Astrocyte (in vitro differentiated cells and primary cell): ENCODE data around the gene CYRIA. TPM values are rescaled to one million over a fixed set of nuclear protein-coding genes. Genes with fewer than 3 reads are reported as not detected.

Source experiments
- DNase-seq: peaks from one replicate; pipeline ENCODE4 v3.0.0-alpha.2; 2010; ENCODE audit warnings: low read depth
- FAIRE-seq: peaks from 2 replicates; lab custom pipeline; 2011; peaks lifted over from hg19 to GRCh38; lab: Jason Lieb, UNC
- H2AFZ ChIP-seq: 2 replicates; pipeline ENCODE4 v1.6.0; 2012; ENCODE audit warnings: low read depth, low read length, inconsistent platforms
- H3K27ac ChIP-seq: 2 replicates; pipeline ENCODE4 v1.5.1; 2011; ENCODE audit warnings: low read depth, low read length, inconsistent platforms
- H3K27me3 ChIP-seq: 2 replicates; pipeline ENCODE4 v1.6.0; 2011; ENCODE audit warnings: low read length, inconsistent platforms; ENCODE audit not compliant: insufficient read depth
- H3K36me3 ChIP-seq: 2 replicates; pipeline ENCODE4 v1.5.1; 2011; ENCODE audit warnings: low read length, inconsistent platforms; ENCODE audit not compliant: insufficient read depth
- H3K4me1 ChIP-seq: 2 replicates; pipeline ENCODE4 v1.5.1; 2011; ENCODE audit warnings: low read length, inconsistent platforms; ENCODE audit not compliant: insufficient read depth
- H3K4me2 ChIP-seq: 2 replicates; pipeline ENCODE4 v1.6.0; 2012; ENCODE audit warnings: low read length, inconsistent platforms
- H3K4me3 ChIP-seq: 2 replicates; pipeline ENCODE4 v1.5.1; 2011; ENCODE audit warnings: low read depth, mild to moderate bottlenecking, low read length, inconsistent platforms; ENCODE audit not compliant: insufficient read depth
- H3K79me2 ChIP-seq: 2 replicates; pipeline ENCODE4 v1.6.0; 2012; ENCODE audit warnings: mild to moderate bottlenecking, low read length, inconsistent platforms; ENCODE audit not compliant: insufficient read depth
- H3K9ac ChIP-seq: 2 replicates; pipeline ENCODE4 v1.6.0; 2012; ENCODE audit warnings: mild to moderate bottlenecking, low read length, inconsistent platforms
- H3K9me3 ChIP-seq: 2 replicates; pipeline ENCODE4 v1.5.1; 2012; ENCODE audit warnings: low read depth, mild to moderate bottlenecking, low read length, inconsistent platforms; ENCODE audit not compliant: insufficient read depth
- H4K20me1 ChIP-seq: 2 replicates; pipeline ENCODE4 v1.6.0; 2012; ENCODE audit warnings: low read length, inconsistent platforms; ENCODE audit not compliant: insufficient read depth
- H3K27ac Mint-ChIP-seq: one replicate; pipeline ENCODE4 v1.8.0; 2021; ENCODE audit warnings: mild to moderate bottlenecking, mixed read lengths; ENCODE audit not compliant: unreplicated experiment
- H3K27me3 Mint-ChIP-seq: one replicate; pipeline ENCODE4 v1.8.0; 2021; ENCODE audit warnings: low read depth, mixed read lengths; ENCODE audit not compliant: unreplicated experiment
- H3K36me3 Mint-ChIP-seq: one replicate; pipeline ENCODE4 v1.8.0; 2021; ENCODE audit warnings: low read depth, mixed read lengths; ENCODE audit not compliant: unreplicated experiment
- H3K4me1 Mint-ChIP-seq: one replicate; pipeline ENCODE4 v1.8.0; 2021; ENCODE audit warnings: low read depth, mixed read lengths; ENCODE audit not compliant: unreplicated experiment
- H3K4me3 Mint-ChIP-seq: one replicate; pipeline ENCODE4 v1.8.0; 2021; ENCODE audit warnings: mild to moderate bottlenecking, moderate library complexity, mixed read lengths; ENCODE audit not compliant: unreplicated experiment
- H3K9me3 Mint-ChIP-seq: one replicate; pipeline ENCODE4 v1.8.0; 2021; ENCODE audit warnings: mild to moderate bottlenecking, mixed read lengths; ENCODE audit not compliant: unreplicated experiment
- EZH2 ChIP-seq: IDR thresholded peaks from 2 replicates; pipeline ENCODE4 v1.6.1; 2012; ENCODE audit warnings: mild to moderate bottlenecking, low read length, inconsistent platforms; ENCODE audit not compliant: insufficient read depth
- total RNA-seq: library from RNA; stranded (reverse); gene quantifications from 2 replicates; pipeline ENCODE4 v1.2.1, GENCODE V29; 2021
- TF ChIP-seq, protein P1 (sequence below): IDR thresholded peaks from 2 replicates; pipeline ENCODE4 v1.5.1; 2011; ENCODE audit warnings: low read depth, mild to moderate bottlenecking, inconsistent platforms, low read length, moderate library complexity; ENCODE audit not compliant: insufficient read depth

The CYRIA gene
- total RNA-seq, 1 donor from 2014 or later = 4.9 TPM

DNA sequence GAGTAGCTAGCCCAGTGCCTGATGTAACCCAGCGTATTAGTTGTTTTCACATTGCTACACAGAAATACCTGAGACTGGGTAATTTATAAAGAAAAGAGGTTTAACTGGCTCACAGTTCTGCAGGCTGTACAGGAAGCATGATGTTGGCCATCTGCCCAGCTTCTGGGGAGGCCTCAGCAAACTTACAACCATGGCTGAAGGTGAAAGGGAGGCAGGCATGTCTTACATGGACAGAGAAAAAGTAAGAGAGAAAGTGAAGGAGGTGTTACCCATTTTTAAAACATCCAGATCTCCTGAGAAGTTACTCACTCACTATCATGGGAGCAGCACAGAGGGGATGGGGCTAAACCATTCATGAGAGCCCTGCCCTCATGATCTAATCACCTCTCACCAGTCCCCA, 6.1 kb upstream of the CYRIA start:
- DNase-seq (no peak), FAIRE-seq (no peak)
- Histone ChIP-seq H3K79me2 (no peaks in the 10 kb centered on the region), H3K27me3 (no peaks in the 10 kb centered on the region), H3K4me2 (no peak overlapping the region), H3K9ac (no peak overlapping the region), H3K9me3 (no peaks in the 10 kb centered on the region), H4K20me1 (no peaks in the 10 kb centered on the region), H3K27ac (no peak overlapping the region), H2AFZ (no peak overlapping the region), H3K4me1 (no peaks in the 10 kb centered on the region), H3K36me3 (no peaks in the 10 kb centered on the region), H3K4me3 (no peak overlapping the region)
- H3K27me3 Mint-ChIP-seq = no peaks in the 10 kb centered on the region
- H3K4me3 Mint-ChIP-seq = no peak overlapping the region
- H3K4me1 Mint-ChIP-seq = no peaks in the 10 kb centered on the region
- no peaks in the 10 kb centered on the region for H3K36me3 Mint-ChIP-seq
- TF ChIP-seq EZH2 = no peak
- TF ChIP-seq, protein P1, sequence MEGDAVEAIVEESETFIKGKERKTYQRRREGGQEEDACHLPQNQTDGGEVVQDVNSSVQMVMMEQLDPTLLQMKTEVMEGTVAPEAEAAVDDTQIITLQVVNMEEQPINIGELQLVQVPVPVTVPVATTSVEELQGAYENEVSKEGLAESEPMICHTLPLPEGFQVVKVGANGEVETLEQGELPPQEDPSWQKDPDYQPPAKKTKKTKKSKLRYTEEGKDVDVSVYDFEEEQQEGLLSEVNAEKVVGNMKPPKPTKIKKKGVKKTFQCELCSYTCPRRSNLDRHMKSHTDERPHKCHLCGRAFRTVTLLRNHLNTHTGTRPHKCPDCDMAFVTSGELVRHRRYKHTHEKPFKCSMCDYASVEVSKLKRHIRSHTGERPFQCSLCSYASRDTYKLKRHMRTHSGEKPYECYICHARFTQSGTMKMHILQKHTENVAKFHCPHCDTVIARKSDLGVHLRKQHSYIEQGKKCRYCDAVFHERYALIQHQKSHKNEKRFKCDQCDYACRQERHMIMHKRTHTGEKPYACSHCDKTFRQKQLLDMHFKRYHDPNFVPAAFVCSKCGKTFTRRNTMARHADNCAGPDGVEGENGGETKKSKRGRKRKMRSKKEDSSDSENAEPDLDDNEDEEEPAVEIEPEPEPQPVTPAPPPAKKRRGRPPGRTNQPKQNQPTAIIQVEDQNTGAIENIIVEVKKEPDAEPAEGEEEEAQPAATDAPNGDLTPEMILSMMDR = no peak
- peaks cover 10% of the 10 kb centered on the region for H3K9me3 Mint-ChIP-seq
- no peak overlapping the region for H3K27ac Mint-ChIP-seq

DNA sequence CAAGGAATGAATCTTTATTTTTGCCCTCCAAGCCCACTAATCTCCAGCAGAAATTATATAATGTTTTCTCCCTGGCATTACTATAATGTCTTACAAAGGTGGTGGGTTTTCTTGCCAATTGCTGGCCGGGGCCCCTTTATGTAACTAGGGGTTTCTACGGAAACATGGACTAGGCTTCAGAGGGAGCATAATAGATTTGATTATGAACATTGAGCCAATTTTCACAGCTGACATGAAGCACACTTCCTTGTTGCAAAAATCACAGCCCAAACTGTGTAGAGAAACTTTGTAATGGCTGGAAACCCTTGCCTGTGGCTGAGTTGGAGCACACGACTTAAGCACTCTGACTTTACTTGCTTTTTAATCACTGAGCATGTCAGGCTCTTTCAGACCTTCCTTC, 3.8 kb upstream of the CYRIA start:
- FAIRE-seq (no peak), DNase-seq (no peak)
- peaks cover 4% of the 10 kb centered on the region for H4K20me1 ChIP-seq
- peaks cover 9% of the 10 kb centered on the region for H3K27me3 Mint-ChIP-seq
- no peak overlapping the region for H3K9ac ChIP-seq
- no peak overlapping the region for H3K27ac ChIP-seq
- no peaks in the 10 kb centered on the region for H3K36me3 Mint-ChIP-seq
- no peak overlapping the region for H3K4me3 ChIP-seq
- H3K36me3 ChIP-seq = no peaks in the 10 kb centered on the region
- H3K4me1 Mint-ChIP-seq = peaks cover 6% of the 10 kb centered on the region
- peaks cover 10% of the 10 kb centered on the region for H3K4me1 ChIP-seq
- H3K4me2 ChIP-seq = no peak overlapping the region
- no peaks in the 10 kb centered on the region for H3K79me2 ChIP-seq
- TF ChIP-seq, protein P1 = no peak
- TF ChIP-seq EZH2 = no peak
- H3K9me3 Mint-ChIP-seq = peaks cover 6% of the 10 kb centered on the region
- H3K27ac Mint-ChIP-seq = no peak overlapping the region
- no peaks in the 10 kb centered on the region for H3K9me3 ChIP-seq
- peaks cover 3% of the 10 kb centered on the region for H3K27me3 ChIP-seq
- no peak overlapping the region for H2AFZ ChIP-seq
- H3K4me3 Mint-ChIP-seq = no peak overlapping the region

DNA sequence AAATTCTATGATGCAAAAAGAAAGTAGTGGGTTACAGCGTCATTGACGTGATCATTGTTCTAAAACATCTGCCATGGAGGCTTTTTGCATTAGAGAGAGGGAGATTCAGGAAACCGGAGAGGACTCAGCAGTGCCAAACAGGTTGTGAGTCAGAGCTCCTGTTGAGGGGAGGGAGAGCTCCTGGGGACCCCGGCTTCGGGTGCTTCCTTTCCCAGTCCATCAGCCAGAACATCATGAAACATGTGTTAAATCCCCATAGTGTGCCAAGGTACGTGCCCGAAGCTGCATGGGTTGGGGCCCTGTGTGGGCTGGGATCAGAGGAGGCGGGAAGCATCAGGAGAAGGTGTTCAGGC, 791 bp upstream of the CYRIA start:
- H3K27me3 Mint-ChIP-seq = peaks cover 13% of the 10 kb centered on the region
- FAIRE-seq (no peak), DNase-seq (peak; percentile 76)
- peaks cover 20% of the 10 kb centered on the region for H3K4me1 Mint-ChIP-seq
- peaks cover 16% of the 10 kb centered on the region for H3K4me1 ChIP-seq
- H3K9me3 ChIP-seq = no peaks in the 10 kb centered on the region
- H3K36me3 Mint-ChIP-seq = no peaks in the 10 kb centered on the region
- H3K4me3 ChIP-seq = peak overlapping the region; percentile 64
- peaks cover 5% of the 10 kb centered on the region for H4K20me1 ChIP-seq
- no peaks in the 10 kb centered on the region for H3K36me3 ChIP-seq
- H3K27ac ChIP-seq = no peak overlapping the region
- no peak overlapping the region for H3K9ac ChIP-seq
- peaks cover 3% of the 10 kb centered on the region for H3K27me3 ChIP-seq
- no peaks in the 10 kb centered on the region for H3K79me2 ChIP-seq
- H3K9me3 Mint-ChIP-seq = no peaks in the 10 kb centered on the region
- no peak for TF ChIP-seq EZH2
- H2AFZ ChIP-seq = peak overlapping the region; percentile 76
- H3K4me2 ChIP-seq = peak overlapping the region; percentile 94
- peak overlapping the region; percentile 85 for H3K27ac Mint-ChIP-seq
- peak overlapping the region; percentile 89 for H3K4me3 Mint-ChIP-seq
